Measurements from ENCODE around the gene STPG3. TPM values are rescaled to one million over a fixed set of nuclear protein-coding genes. Genes with fewer than 3 reads are reported as not detected.
"Not testable (repeated sequence)": the region's sequence is repeated elsewhere in the genome, so short reads cannot be mapped to it uniquely, and the experiment has no call there.

STPG3 gene
- total and polyA plus RNA-seq, 4 donors: not detected

DNA sequence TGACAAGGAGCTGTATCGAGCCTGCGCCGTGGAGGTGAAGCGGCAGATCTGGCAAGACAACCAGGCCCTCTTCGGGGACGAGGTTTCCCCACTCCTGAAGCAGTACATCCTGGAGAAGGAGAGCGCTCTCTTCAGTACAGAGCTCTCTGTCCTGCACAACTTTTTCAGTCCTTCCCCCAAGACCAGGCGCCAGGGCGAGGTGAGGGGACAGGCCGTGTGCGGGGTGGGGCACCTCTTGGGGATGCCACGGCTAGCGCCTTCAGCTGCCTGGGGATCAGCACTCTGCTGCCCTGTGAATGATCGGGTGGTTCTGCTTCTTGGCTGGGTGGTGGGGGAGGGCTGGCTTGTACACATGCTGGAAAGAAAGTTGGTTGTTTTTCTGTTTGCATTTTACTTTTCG, 5.8 kb downstream of the STPG3 start:
- Histone ChIP-seq H3K27ac (ENCODE audit: low read depth in 1 of 2, low read length in 2 of 2) (no peak overlapping the region), H3K4me3 (ENCODE audit: low read length in 2 of 2) (no peak overlapping the region), H3K9me3 (ENCODE audit: control insufficient read depth, low read length) (no peaks in the 10 kb centered on the region), H3K27me3 (ENCODE audit: control insufficient read depth in 1 of 2, insufficient read depth in 2 of 2, low read length in 1 of 2) (no peaks in the 10 kb centered on the region), H3K36me3 (ENCODE audit: control insufficient read depth in 1 of 2, insufficient read depth in 2 of 2, low read length in 1 of 2) (no peaks in the 10 kb centered on the region), H3K4me1 (ENCODE audit: control insufficient read depth in 1 of 2, insufficient read depth in 2 of 2, low read length in 2 of 2) (no peaks in the 10 kb centered on the region)
- ATAC-seq (ENCODE audit: low FRiP score): no peak
- WGBS, 2 donors: 92 to 93% methylated on average over 15 of the region's 15 CpGs
- intact Hi-C loops (cut with DNase I): no loop called here
- no peak for DNase-seq

DNA sequence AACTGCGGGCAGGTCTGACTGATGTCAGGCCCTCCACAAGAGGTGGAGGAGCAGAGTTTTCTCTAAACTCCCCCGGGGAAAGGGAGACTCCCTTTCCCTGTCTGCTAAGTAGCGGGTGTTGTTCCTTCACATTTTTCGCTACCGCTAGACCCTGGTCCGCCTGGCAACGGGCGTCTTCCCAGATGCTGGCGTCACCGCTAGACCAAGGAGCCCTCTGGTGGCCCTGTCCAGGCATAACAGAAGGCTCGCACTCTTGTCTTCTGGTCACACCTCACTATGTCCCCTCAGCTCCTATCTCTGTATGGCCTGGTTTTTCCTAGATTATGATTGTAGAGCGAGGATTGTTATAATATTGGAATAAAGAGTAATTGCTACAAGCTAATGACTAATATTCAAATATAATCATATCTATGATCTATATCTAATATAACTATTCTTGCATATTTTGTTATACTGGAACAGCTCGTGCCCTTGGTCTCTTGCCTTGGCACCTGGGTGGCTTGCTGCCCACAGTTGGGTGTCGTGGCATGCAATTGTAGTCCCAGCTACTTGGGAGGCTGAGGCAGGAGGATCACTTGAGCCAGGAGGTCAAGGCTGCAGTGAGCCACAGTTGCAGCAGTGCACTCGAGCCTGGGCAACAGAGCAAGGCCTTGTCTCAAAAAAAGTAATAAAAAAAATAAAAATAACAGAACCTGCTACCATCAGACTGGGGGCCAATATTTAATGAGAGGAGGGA, 11.3 kb downstream of the STPG3 start:
- H3K27me3 ChIP-seq (ENCODE audit: control insufficient read depth in 1 of 2, insufficient read depth in 2 of 2, low read length in 1 of 2); ATAC-seq (ENCODE audit: low FRiP score); H3K4me1 ChIP-seq (ENCODE audit: control insufficient read depth in 1 of 2, insufficient read depth in 2 of 2, low read length in 2 of 2); H3K4me3 ChIP-seq (ENCODE audit: low read length in 2 of 2); DNase-seq; intact Hi-C loops (cut with DNase I); H3K9me3 ChIP-seq (ENCODE audit: control insufficient read depth, low read length); H3K36me3 ChIP-seq (ENCODE audit: control insufficient read depth in 1 of 2, insufficient read depth in 2 of 2, low read length in 1 of 2); H3K27ac ChIP-seq (ENCODE audit: low read depth in 1 of 2, low read length in 2 of 2): not testable (repeated sequence)
- 27 to 29% methylated on average over 14 to 15 of the region's 15 CpGs for WGBS, 2 donors

- H3K36me3 ChIP-seq (ENCODE audit: control insufficient read depth in 1 of 2, insufficient read depth in 2 of 2, low read length in 1 of 2): peaks cover 0 to 2% of the 10 kb centered on the region in 2 donors
- no peaks in the 10 kb centered on the region for H3K9me3 ChIP-seq (ENCODE audit: control insufficient read depth, low read length)
- no peaks in the 10 kb centered on the region for H3K4me1 ChIP-seq (ENCODE audit: control insufficient read depth in 1 of 2, insufficient read depth in 2 of 2, low read length in 2 of 2)
- no peaks in the 10 kb centered on the region for H3K27me3 ChIP-seq (ENCODE audit: control insufficient read depth in 1 of 2, insufficient read depth in 2 of 2, low read length in 1 of 2)
- no peak for DNase-seq
- no peak overlapping the region for H3K27ac ChIP-seq (ENCODE audit: low read depth in 1 of 2, low read length in 2 of 2)
- intact Hi-C loops (cut with DNase I): no loop called here
- H3K4me3 ChIP-seq (ENCODE audit: low read length in 2 of 2): no peak overlapping the region
- ATAC-seq (ENCODE audit: low FRiP score): peak; percentile 51
- WGBS, 2 donors: 90 to 93% methylated on average over 24 of the region's 24 CpGs
These were observed 11.8 kb downstream of the STPG3 start for GRCh38 chr9:137262909-137263285.

GRCh38 chr9:137263506-137263905, 12.4 kb downstream of the STPG3 start:
- Histone ChIP-seq H3K27me3 (ENCODE audit: control insufficient read depth in 1 of 2, insufficient read depth in 2 of 2, low read length in 1 of 2) (no peaks in the 10 kb centered on the region), H3K9me3 (ENCODE audit: control insufficient read depth, low read length) (no peaks in the 10 kb centered on the region), H3K4me1 (ENCODE audit: control insufficient read depth in 1 of 2, insufficient read depth in 2 of 2, low read length in 2 of 2) (no peaks in the 10 kb centered on the region), H3K27ac (ENCODE audit: low read depth in 1 of 2, low read length in 2 of 2) (no peak overlapping the region), H3K36me3 (ENCODE audit: control insufficient read depth in 1 of 2, insufficient read depth in 2 of 2, low read length in 1 of 2) (peaks cover 0 to 2% of the 10 kb centered on the region in 2 donors), H3K4me3 (ENCODE audit: low read length in 2 of 2) (no peak overlapping the region)
- 78 to 82% methylated on average over 10 of the region's 10 CpGs for WGBS, 2 donors
- intact Hi-C loops (cut with DNase I): no loop called here
- DNase-seq (no peak), ATAC-seq (ENCODE audit: low FRiP score) (no peak)

GRCh38 chr9:137264067-137264466, 13.0 kb downstream of the STPG3 start:
- DNase-seq: peak in 1 of 2 donors; percentile 73
- 92 to 94% methylated on average over 22 of the region's 22 CpGs for WGBS, 2 donors
- intact Hi-C loops (cut with DNase I): no loop called here
- no peak for ATAC-seq (ENCODE audit: low FRiP score)
- no peaks in the 10 kb centered on the region for H3K27me3 ChIP-seq (ENCODE audit: control insufficient read depth in 1 of 2, insufficient read depth in 2 of 2, low read length in 1 of 2)
- H3K9me3 ChIP-seq (ENCODE audit: control insufficient read depth, low read length): no peaks in the 10 kb centered on the region
- no peak overlapping the region for H3K4me3 ChIP-seq (ENCODE audit: low read length in 2 of 2)
- H3K4me1 ChIP-seq (ENCODE audit: control insufficient read depth in 1 of 2, insufficient read depth in 2 of 2, low read length in 2 of 2): peaks cover 0 to 4% of the 10 kb centered on the region in 2 donors
- no peak overlapping the region for H3K27ac ChIP-seq (ENCODE audit: low read depth in 1 of 2, low read length in 2 of 2)
- peaks cover 0 to 2% of the 10 kb centered on the region in 2 donors for H3K36me3 ChIP-seq (ENCODE audit: control insufficient read depth in 1 of 2, insufficient read depth in 2 of 2, low read length in 1 of 2)

DNA sequence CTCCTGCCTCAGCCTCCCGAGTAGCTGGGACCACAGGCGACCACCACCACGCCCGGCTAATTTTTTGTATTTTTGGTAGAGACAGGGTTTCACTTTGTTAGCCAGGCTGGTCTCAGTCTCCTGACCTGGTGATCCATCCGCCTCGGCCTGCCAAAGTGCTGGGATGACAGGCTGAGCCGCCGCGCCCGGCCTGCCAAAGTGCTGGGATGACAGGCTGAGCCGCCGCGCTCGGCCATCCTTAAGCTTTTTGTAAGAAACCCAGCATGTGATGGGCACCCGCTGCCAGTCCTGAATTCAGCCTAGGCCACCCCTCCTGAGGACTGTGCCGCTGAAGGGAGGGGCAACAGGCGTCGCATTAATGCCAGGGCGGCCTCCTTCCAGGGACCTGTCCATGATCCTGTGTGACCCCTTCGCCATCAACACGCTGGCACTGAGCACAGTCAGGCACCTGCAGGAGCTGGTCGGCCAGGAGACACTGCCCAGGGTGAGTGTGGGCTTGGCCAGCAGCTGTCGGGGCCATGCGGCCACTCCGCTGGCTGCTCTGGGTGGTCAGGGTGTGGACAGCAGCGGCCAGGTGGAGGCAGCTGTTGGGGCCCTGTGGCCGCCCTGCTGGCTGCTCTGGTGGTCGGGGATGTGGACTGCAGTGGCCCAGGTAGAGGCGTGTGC, 14.5 kb downstream of the STPG3 start:
- no peaks in the 10 kb centered on the region for H3K27me3 ChIP-seq (ENCODE audit: control insufficient read depth in 1 of 2, insufficient read depth in 2 of 2, low read length in 1 of 2)
- peaks cover 0 to 2% of the 10 kb centered on the region in 2 donors for H3K36me3 ChIP-seq (ENCODE audit: control insufficient read depth in 1 of 2, insufficient read depth in 2 of 2, low read length in 1 of 2)
- intact Hi-C loops (cut with DNase I): no loop called here
- peaks cover 2 to 4% of the 10 kb centered on the region in 2 donors for H3K4me1 ChIP-seq (ENCODE audit: control insufficient read depth in 1 of 2, insufficient read depth in 2 of 2, low read length in 2 of 2)
- no peak overlapping the region for H3K4me3 ChIP-seq (ENCODE audit: low read length in 2 of 2)
- DNase-seq (peak in 1 of 2 donors; percentile 35), ATAC-seq (ENCODE audit: low FRiP score) (no peak)
- H3K9me3 ChIP-seq (ENCODE audit: control insufficient read depth, low read length): no peaks in the 10 kb centered on the region
- 90 to 96% methylated on average over 29 of the region's 29 CpGs for WGBS, 2 donors
- H3K27ac ChIP-seq (ENCODE audit: low read depth in 1 of 2, low read length in 2 of 2): no peak overlapping the region

DNA sequence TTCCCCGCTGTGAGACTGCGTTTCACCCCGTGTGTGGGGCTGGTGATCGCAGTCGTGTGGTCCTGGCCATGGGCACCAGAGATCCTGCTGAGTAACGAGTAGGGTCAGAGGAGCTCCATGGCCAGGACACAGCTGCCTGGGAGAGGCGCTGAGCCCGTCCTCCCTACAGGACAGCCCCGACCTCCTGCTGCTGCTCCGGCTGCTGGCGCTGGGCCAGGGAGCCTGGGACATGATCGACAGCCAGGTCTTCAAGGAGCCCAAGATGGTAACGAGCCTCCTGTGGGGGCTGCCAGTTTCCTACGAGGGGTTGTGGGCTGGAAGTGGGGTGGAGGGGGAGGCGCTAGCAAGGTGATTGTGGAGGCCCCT, 15.1 kb downstream of the STPG3 start:
- peaks cover 0 to 2% of the 10 kb centered on the region in 2 donors for H3K36me3 ChIP-seq (ENCODE audit: control insufficient read depth in 1 of 2, insufficient read depth in 2 of 2, low read length in 1 of 2)
- peak in 1 of 2 donors; percentile 76 for DNase-seq

GRCh38 chr9:137266585-137267453, 15.7 kb downstream of the STPG3 start:
- H3K36me3 ChIP-seq (ENCODE audit: control insufficient read depth in 1 of 2, insufficient read depth in 2 of 2, low read length in 1 of 2): peaks cover 0 to 2% of the 10 kb centered on the region in 2 donors
- ATAC-seq (ENCODE audit: low FRiP score) (no peak), DNase-seq (no peak)
- 89 to 95% methylated on average over 34 of the region's 34 CpGs for WGBS, 2 donors
- no peak overlapping the region for H3K27ac ChIP-seq (ENCODE audit: low read depth in 1 of 2, low read length in 2 of 2)
- no peaks in the 10 kb centered on the region for H3K9me3 ChIP-seq (ENCODE audit: control insufficient read depth, low read length)
- peaks cover 2 to 4% of the 10 kb centered on the region in 2 donors for H3K4me1 ChIP-seq (ENCODE audit: control insufficient read depth in 1 of 2, insufficient read depth in 2 of 2, low read length in 2 of 2)
- intact Hi-C loops (cut with DNase I): no loop called here
- no peaks in the 10 kb centered on the region for H3K27me3 ChIP-seq (ENCODE audit: control insufficient read depth in 1 of 2, insufficient read depth in 2 of 2, low read length in 1 of 2)
- no peak overlapping the region for H3K4me3 ChIP-seq (ENCODE audit: low read length in 2 of 2)

More for the DNA sequence above, 15.1 kb downstream of the STPG3 start:
- no peak overlapping the region for H3K27ac ChIP-seq (ENCODE audit: low read depth in 1 of 2, low read length in 2 of 2)
- H3K9me3 ChIP-seq (ENCODE audit: control insufficient read depth, low read length): no peaks in the 10 kb centered on the region
- no peak overlapping the region for H3K4me3 ChIP-seq (ENCODE audit: low read length in 2 of 2)
- intact Hi-C loops (cut with DNase I): no loop called here
- ATAC-seq (ENCODE audit: low FRiP score): no peak
- H3K4me1 ChIP-seq (ENCODE audit: control insufficient read depth in 1 of 2, insufficient read depth in 2 of 2, low read length in 2 of 2): peaks cover 2 to 4% of the 10 kb centered on the region in 2 donors
- H3K27me3 ChIP-seq (ENCODE audit: control insufficient read depth in 1 of 2, insufficient read depth in 2 of 2, low read length in 1 of 2): no peaks in the 10 kb centered on the region
- 85 to 89% methylated on average over 15 of the region's 15 CpGs for WGBS, 2 donors
